Epithelial cell of umbilical artery (primary cell): ENCODE results near the gene E2F1. TPM values are rescaled to one million over a fixed set of nuclear protein-coding genes. Genes with fewer than 3 reads are reported as not detected.

Source experiments
- total RNA-seq: library from RNA; depleted of rRNA; stranded (reverse); fragments of >200 nt; gene quantifications from 2 replicates; pipeline ENCODE4 v1.2.3, GENCODE V29; 2014

Gene E2F1
- total RNA-seq: 11.4 and 12.0 TPM in 2 replicates

GRCh38 chr20:33686100-33686983, at the start of gene E2F1:
E2F1 (minus strand) TSS chr20:33686385; CDS start chr20:33686264, 121 bp downstream.

GRCh38 chr20:33731693-33732165, 45.5 kb upstream of the E2F1 start, which contains the start of gene ZNF341:
ZNF341 (plus strand) TSS chr20:33731996; CDS start chr20:33732022, 26 bp downstream.

GRCh38 chr20:33719989-33720709, 34.0 kb upstream of the E2F1 start, which contains the start of gene PXMP4:
PXMP4 (minus strand) TSS chr20:33720310; CDS start chr20:33720207, 103 bp downstream.

GRCh38 chr20:33674294-33675135, 11.7 kb downstream of the E2F1 start, which contains the start of gene NECAB3:
NECAB3 (minus strand) TSS chr20:33674428; CDS start chr20:33674352, 76 bp downstream.

GRCh38 chr20:33666293-33667244, 19.6 kb downstream of the E2F1 start, which contains the start of gene ACTL10:
ACTL10 (plus strand) TSS chr20:33666943; CDS start chr20:33667498, 555 bp downstream.

GRCh38 chr20:33662172-33662571, 24.0 kb downstream of the E2F1 start, which contains the start of gene C20orf144:
C20orf144 (plus strand) TSS chr20:33662327; CDS start chr20:33662346, 19 bp downstream.

Other genes with a start within 250 kb of the E2F1 start
- 6.8 and 7.1 TPM in 2 replicates for gene SNTA1, start 242.6 kb downstream of the E2F1 start, total RNA-seq
- 3.2 and 5.3 TPM in 2 replicates for gene CBFA2T2, start 196.3 kb downstream of the E2F1 start, total RNA-seq
- 0.32 TPM in 1 of 2 replicates, not detected in the other for gene C20orf144, start 24.1 kb downstream of the E2F1 start, total RNA-seq
- 3.6 and 4.0 TPM in 2 replicates for gene ACTL10, start 19.4 kb downstream of the E2F1 start, total RNA-seq
- gene NECAB3, start 12.0 kb downstream of the E2F1 start, total RNA-seq: 15.2 and 19.5 TPM in 2 replicates
- gene PXMP4, start 33.9 kb upstream of the E2F1 start, total RNA-seq: 3.9 and 4.3 TPM in 2 replicates
- gene ZNF341, start 45.6 kb upstream of the E2F1 start, total RNA-seq: 0.65 and 0.76 TPM in 2 replicates
- 47.4 and 77.1 TPM in 2 replicates for gene CHMP4B, start 125.0 kb upstream of the E2F1 start, total RNA-seq